Glomerular visceral epithelial cell (primary cell): ENCODE data around the gene STARD10.

ENCODE experiments used
- DNase-seq: peaks from one replicate; pipeline ENCODE4 v3.0.0-alpha.2; 2016; ENCODE audit errors: extremely low spot score

STARD10 gene

GRCh38 chr11:72707032-72707431 lies 86.8 kb downstream of the STARD10 start:
- no peak for DNase-seq

DNA sequence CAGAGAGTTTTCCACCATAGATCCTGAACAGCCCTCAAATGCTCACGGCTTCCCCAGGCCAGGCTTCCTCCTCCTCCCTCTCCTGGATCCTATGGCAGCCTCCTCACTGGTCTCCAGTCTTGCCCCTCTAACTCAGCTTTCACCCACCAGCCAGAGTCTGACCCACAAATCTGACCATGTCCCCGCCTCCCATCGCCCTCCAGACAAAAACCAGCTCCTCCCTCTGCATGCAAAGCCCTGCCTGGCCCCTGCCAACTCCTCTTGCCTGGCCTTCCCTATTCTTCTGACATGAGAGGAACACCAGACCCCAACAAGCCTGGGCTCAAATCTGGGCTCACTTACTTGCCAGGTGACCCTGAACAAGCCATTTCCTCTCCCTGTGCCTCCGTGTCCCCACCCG lies 87.3 kb downstream of the STARD10 start:
- DNase-seq: no peak

DNA sequence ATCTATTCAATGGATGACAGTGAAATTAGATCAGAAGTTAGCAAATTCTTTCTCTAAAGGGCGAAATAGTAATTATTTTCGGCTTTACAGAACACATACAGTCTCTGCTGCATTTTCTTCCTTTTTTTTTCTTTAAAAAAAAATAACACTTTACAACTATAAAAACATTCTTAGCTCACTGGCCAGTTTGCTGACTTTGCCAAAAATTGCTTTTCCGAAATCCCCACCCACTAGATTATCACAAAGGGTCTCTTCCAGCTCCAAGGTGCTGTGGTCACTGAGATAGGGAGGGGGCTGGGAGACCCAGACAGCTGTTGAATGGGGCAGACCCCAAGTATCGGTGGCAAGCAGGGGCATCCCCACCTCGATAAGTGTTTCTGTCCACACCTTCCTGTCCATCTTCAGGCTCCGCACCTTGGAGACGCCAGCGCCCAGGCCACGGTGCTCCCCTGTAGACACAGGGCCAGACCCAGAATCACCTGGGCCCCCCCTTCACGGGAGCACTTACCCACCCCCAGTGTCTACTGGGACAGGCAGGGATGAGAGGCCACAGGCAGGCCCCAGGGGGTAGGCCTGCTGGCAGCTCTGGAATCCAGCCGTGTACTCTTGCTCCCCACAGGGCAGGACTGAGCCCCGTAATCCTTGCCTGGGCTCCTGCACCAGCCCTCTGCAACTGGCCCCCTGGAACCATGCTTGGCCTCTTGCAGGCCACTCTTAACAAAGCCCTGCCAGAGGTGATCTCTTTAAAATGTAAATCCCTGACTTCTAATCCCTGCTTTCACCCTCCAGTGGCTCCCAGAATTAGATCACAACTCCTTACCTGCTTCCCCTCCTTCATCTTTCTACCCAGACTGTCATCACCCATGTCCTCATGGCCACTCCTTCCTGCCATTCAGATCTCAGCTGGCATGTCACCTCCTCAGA lies 88.1 kb downstream of the STARD10 start:
- no peak for DNase-seq

- DNase-seq: no peak
Measured at GRCh38 chr11:72704783-72705265, 89.0 kb downstream of the STARD10 start.
